CD4-positive, alpha-beta T cell treated with Interleukin-15 for 1 hour (primary cell): Measurements from ENCODE around the gene CRACR2A.

Experiments used
- DNase-seq: peaks from one replicate; pipeline ENCODE4 v3.0.0-alpha.2; 2020

Gene CRACR2A

GRCh38 chr12:3644104-3644503, 108.8 kb downstream of the CRACR2A start:
- DNase-seq, result no peak

GRCh38 chr12:3641428-3642018, 111.4 kb downstream of the CRACR2A start:
- DNase-seq, result no peak

DNA sequence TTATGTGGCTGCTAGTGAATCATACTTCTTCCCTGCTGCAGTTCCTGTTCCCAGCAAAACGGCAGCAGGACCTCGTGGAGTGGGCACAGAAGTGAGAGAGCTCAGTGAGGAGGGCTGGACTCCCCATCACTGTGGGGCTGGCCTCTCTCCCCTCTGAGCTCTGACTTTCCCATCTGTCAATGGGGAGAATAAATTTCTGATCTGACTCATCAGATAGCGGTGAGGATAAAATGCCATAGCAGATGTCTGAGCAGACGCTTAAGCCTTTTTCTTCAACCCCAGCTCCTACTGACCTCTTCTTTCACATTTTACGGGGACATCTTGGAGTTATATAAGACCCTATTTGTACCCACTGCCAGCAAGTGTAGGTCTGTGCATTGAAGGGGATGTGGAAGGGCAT, 116.6 kb downstream of the CRACR2A start:
- DNase-seq, result no peak

GRCh38 chr12:3634348-3634747, 118.6 kb downstream of the CRACR2A start:
- DNase-seq, result no peak

DNA sequence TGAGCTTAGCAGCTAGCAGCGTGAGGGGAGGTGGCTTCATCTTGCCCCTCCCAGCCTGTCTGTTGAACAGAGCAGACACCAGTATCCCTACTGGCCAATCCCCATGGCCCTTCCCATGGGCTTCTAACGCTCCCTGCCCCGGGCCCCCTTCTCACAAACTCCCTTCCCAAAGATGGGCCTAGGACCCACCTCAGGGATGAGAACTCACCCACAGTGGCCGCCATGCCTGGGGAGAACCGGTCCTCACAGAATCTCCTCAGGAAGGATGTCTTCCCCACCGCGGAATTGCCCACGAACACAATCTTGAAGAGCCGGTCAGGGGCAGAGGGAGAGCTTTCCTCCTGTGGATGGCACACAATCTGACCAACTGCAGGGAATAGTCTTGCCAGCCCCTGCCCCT, 119.5 kb downstream of the CRACR2A start:
- no peak for DNase-seq

DNA sequence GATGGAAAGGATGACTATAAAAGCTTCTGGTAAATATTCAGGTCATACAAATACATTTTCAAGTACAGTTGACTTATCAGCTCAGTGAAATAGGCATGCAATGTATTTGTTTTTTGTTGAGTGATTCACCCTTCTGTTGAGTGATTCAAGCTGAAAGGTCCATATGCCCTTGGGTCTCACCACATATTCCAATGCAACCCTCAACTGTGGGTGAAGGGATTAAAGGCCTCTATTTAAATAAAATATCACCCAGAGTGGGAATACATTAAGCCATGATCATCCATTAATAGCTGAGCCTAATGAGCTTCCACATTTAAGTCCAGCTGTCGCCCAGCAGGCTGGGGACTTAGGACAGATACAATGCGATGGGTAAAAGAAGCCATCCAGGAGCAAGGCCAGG, 120.2 kb downstream of the CRACR2A start:
- DNase-seq, result no peak

- DNase-seq, result no peak
Measured at GRCh38 chr12:3632256-3632655, 120.7 kb downstream of the CRACR2A start.

GRCh38 chr12:3631759-3632158, 121.2 kb downstream of the CRACR2A start:
- no peak for DNase-seq

- no peak for DNase-seq
Measured at GRCh38 chr12:3631272-3631637, 121.7 kb downstream of the CRACR2A start.

GRCh38 chr12:3630621-3631271, 122.2 kb downstream of the CRACR2A start:
- no peak for DNase-seq

- DNase-seq, result no peak
Measured at GRCh38 chr12:3630111-3630510, 122.8 kb downstream of the CRACR2A start.

DNA sequence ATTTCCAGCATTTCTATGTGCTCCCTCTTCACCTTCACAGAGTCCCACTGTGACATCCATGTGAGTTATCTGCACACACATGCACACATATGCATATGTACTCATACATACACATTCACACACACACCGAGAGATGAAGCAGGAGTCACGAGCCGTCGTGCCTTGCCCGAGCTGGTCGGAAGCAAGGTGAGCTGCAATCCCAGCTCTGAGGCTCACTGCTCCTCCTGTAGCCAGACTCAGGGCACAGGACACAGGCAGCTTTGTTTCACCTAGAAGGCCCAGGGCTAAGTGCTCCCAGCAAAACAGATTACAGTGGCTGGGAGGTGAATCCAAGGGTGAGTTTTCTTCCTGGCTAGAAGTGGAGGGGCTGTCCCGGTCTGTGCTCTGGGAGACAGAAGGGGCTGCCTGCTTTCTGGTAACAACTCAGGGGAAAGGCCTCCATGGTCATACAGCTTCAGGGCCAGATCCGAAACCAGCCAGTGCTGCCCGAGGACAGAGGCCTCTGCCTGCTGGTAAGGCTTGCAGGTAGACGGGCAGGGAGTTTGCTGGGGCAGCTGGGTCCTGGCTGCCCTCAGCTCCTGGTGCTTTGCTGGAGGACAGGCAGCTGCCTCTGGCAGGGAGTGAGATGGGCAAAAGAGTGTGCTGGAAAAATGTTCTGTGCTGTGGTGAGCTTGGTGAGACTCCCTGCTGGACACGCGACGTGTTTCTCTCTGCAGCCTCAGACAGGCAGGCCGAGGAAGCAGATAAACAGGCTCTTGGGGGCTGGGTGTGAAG, 123.7 kb downstream of the CRACR2A start:
- DNase-seq, result no peak

- DNase-seq, result no peak
Measured at GRCh38 chr12:3628629-3629028, 124.3 kb downstream of the CRACR2A start.

DNA sequence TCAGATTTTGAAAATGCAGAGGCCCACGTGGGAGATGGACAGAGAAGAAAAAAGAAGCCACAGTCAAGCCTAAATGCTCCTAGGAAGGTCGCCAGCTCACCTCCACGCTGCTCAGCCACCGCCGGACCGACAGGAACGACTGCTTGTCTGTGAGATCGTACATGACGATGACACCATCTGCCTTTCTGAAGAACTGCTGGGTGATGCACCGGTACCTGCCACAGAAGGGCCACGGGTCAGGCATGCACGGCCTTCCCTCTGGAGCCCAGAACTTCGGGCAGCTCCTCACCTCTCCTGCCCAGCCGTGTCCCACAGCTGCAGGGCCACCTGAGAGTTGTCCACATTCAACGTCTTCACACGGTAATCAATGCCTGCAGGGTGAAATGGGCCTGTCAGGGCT, 125.6 kb downstream of the CRACR2A start:
- DNase-seq, result no peak

DNA sequence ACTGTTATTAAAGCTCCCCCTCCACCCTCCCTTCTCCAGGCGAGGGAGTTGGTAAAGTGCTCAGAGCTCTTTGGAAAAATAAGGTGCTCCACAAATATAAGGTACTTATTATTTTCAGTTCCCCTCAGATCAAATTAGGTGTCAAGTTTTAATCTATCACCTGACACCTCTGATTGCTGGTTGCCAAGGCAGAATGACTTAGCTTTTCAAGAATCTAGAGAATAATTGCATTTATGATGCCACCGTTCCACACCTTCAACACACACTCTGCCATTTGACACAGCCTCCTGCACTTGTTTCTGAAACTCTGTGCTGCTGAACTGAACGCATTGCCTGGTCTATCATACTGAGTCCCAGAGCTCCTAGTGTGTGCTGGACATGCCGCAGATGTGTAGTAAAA, 128.6 kb downstream of the CRACR2A start:
- DNase-seq, result no peak

GRCh38 chr12:3622822-3623690, 129.9 kb downstream of the CRACR2A start:
- no peak for DNase-seq

- DNase-seq, result no peak
Measured at GRCh38 chr12:3622021-3622821, 130.7 kb downstream of the CRACR2A start.

- no peak for DNase-seq
Measured at GRCh38 chr12:3620856-3621255, 132.1 kb downstream of the CRACR2A start.

DNA sequence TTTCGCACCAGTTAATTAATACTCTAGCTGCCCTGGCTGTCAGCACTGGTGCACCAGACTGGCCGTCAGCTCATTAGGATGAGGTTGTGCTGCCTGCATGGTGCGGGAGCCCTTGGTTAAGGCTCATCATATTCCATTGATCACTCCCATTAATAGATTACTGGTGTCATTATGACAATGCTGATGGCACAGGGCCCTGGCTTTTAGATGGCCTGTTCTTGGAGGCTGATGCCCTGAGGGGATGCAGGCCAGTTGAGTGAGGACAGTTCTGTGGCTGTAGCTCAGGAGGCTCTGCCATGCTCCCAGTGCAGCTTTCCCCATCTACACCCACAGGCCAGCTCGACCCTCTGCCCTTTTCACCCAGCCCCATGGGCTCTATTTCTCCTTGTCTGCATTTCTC, 135.3 kb downstream of the CRACR2A start:
- no peak for DNase-seq

DNA sequence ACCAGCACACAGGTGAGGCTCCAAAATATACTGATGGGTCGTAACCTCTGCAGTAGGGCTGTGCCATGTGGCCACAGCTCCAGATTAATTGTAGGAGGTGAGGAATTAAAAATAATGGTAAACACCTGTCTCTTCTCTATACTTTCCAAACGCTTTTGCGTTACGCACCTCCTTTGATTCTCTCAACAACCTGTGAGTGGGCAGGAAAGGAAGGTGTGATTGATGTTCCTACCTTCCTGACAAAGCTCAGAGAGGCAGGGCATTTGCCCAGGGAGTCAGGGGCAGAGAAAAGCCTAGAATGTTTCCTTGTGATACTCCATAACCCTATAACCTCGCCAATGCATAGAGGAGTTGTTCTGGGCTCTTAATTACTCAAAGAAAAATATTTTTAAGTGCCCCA, 137.0 kb downstream of the CRACR2A start:
- no peak for DNase-seq

- no peak for DNase-seq
Measured at GRCh38 chr12:3614806-3615466, 138.0 kb downstream of the CRACR2A start.
